NCI-H1048 (cell line): ENCODE data around the gene ARL11.

Experiments
- DNase-seq: peaks from one replicate; lab custom pipeline; 2025; lab: John Stamatoyannopoulos, UW

Gene ARL11

DNA sequence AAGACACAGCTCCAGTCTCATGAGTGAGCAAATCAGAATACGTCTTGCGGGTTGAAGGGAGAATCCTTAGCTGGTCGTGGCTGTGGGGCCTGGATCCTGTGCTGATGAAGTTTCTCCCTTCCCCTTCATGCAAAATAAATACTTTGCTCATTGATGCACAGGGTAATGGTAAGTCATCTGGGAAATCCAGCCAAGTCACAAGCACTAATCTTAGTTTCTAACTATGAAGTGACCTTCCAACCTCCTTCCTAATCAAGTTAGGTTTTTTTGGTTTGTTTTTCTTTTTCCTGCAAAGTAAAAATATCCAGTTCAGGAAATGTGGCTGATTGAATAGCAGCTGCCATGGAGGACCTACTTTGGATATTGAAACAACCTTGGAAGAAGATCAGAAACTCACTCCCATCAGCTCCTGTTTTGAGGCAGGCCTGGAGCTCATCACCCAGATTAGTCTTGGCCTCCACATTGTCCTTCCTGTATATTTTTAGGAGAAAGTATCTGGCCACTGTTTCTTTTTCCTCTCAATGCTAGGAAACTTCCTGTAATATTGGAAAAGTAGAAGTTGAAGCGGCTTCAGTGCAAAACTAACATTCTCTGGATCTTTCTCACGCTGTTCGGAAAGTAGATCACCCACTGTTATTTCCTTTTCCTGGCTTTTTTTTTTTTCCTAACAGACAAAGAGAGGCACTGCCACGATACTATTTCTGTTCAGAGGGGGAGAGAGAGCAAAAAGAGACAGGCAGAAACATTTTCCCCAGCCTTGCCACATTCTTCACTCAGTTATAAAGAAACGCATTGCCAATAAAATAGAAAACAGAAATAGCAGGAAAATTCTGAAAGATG, 12.3 kb upstream of the ARL11 start:
- DNase-seq: no peak

GRCh38 chr13:49616676-49617065, 11.6 kb upstream of the ARL11 start:
- no peak for DNase-seq

DNA sequence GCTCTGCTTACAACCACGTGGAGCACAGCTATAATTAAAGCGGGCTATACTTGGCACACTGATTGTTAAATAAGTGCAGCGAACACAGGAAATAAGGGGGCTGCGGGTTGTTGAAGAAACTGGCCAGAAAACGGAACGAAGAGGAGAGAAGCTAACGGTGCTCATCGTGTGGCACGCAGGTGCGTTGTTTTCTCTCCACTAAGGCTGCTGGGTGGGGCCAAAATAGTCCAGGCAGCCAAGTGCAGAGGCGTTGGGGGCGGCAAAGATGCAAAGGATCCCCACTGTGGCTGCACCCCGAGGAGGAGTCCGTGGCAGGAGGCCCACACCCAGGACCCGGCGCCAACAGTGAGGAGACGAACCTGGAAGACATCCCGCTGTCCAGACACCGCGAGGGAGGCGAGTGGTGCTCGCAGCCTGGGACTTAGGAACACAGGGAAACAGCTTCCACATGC, 8.1 kb upstream of the ARL11 start:
- DNase-seq: no peak

- no peak for DNase-seq
These were observed 5.9 kb upstream of the ARL11 start for GRCh38 chr13:49622174-49622946.

GRCh38 chr13:49624229-49624628, 4.1 kb upstream of the ARL11 start:
- no peak for DNase-seq

DNA sequence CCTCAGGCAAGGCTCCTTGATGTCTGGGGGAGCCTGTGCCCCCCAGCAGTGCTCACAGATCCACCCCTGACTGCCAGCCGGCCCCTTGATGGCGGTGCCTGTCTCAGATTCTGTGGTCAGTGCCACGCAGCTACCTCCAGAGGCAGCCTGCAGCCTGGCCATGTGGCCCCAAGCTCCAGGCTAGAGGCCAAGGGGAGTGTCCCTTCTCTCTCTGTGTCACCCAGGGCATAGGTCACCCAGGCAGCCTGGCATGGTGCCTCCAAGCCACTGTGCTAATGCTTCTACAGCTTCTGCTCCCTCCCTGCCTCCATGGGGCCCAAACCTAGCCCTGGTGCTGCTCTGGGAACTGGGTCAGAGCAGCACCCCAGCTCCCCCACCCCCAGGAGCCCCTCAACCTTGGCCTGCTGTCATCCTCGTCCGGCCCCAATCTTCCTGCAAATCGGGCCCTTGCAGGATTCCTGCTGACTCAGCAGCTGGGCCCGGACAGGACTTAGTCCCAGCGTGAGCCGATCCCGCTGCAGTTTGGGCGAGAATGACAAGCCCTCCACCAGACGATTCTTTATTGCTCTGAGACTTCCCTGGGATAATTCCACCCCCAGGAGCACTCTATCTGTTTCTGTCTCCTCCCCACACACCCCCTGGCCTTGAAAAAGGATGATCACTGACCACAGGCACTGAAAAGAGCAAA, 2.8 kb upstream of the ARL11 start:
- no peak for DNase-seq

DNA sequence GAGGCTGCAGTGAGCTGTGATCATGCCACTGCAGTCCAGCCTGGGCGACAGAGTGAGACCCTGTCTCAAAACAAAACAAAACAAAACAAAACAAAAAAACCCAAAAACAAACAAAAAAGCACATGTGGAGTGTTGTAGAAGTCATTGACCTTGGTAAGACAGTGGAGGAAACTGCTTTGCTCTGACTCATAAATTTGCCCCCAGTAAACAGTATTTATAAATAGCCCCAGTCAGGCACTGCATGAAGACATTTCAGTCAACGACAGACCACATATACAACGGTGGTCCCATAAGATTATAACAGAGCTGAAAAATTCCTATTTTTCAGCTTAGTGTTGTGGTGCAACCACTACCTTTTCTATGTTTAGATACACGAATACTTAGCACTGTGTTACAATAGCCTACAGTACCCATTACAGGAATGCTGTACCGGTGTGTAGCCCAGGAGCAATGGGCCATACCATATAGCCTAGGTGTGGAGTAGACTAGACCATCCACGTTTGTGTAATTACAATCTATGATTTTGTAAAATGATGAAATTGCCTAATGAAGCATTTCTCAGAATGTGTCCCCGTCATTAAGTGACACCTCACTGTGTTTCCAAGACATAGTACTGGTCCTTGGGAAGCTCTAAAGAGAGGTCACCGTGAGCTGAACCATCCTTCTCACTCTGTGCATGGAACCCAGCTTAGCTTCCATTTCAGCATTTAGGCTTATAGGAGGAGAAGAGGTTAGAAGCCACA, 1.1 kb downstream of the ARL11 start:
- no peak for DNase-seq

- DNase-seq: no peak
These were observed 1.6 kb downstream of the ARL11 start for GRCh38 chr13:49629947-49630346.

DNA sequence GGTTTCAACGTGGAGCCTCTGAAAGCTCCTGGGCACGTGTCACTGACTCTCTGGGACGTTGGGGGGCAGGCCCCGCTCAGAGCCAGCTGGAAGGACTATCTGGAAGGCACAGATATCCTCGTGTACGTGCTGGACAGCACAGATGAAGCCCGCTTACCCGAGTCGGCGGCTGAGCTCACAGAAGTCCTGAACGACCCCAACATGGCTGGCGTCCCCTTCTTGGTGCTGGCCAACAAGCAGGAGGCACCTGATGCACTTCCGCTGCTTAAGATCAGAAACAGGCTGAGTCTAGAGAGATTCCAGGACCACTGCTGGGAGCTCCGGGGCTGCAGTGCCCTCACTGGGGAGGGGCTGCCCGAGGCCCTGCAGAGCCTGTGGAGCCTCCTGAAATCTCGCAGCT, 2.3 kb downstream of the ARL11 start:
- DNase-seq: no peak

DNA sequence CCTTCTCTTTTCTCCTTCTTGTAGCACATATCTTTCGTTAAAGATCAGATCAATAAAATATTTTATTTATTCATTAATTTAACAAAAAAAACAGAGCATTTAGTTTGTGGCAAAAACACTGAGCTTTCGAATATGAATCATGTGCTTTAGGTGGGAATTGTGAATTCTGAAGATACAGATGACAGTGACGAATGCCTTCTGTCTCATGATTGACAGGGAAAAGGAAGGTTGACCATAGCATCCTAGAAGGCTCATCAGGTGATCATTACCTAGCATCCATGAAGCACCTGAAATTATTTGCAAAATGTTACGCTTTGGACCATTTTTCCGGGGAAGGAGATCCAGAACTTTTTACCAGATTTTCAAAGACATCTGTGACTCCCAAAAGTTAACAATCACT, 3.8 kb downstream of the ARL11 start:
- DNase-seq: no peak

DNA sequence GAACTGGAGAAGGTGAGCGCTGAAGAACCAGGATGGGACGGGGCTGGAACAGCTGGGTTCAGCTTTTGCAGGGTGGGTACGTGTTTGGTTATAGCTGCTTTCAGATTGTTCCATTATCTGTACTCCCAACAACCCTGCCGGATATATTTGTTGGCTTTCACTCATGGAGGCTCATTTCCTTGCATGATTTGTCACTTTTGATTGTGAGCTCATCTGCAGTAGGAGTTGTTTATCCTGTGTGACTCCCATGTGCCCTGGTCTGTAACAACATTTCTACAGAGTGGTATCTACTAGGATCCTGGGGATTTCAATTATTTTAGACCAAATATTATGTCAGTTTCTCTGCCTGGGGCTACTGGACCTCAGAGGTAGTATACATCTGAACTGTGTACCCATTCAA, 5.4 kb downstream of the ARL11 start:
- no peak for DNase-seq

GRCh38 chr13:49635599-49636433, 7.5 kb downstream of the ARL11 start:
- no peak for DNase-seq

DNA sequence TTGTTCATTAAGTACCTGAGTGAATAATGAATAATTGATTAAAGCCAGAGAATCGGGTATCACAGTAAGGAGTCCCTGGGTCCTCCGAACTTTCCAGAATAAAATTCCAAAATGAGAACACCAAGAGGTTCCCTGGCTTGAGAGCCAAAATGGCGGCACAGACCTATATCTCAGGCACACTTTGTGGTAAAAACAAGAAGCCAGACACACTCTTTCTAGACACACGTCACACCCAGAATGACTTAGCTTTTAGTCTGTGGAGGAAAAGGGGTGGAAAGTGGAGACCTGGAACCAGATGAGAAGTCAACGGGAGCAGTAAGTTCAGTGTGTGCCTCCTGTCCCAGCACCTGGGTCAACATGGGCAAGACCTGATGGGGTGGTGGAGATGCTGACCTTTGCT, 8.4 kb downstream of the ARL11 start:
- no peak for DNase-seq

DNA sequence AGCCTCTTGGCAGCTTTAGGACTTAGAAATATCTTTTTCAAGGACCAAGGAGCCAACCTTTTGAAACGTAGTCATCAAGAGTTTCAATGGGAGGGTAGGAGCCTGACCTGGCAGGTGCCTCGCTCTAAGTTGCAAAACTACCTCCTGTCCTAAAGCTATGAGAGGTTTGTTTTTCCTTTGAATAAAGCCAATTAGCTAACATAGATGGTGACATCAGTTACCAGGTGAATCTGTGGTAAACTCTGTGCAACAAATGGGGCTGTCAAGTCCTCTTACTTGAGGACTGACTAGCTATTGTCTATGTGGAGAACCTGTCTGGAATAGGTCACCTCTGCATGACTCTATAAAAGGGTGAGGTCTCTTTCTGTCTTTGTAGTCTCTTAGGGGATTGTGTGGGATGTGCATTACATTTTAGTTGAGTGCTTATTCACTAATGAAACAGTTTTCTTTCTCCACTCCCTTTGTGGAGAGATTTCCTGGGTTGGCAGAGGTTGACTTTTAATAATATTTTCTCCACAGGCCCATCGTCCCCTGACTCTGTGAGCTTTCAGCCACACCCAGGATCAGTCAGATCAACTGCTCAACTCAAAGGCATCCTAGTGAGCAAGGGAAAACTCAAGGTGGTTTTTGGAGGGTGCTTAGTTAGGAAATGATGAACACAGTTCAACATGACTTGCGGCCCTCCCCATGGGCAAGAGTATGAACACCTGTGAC, 9.9 kb downstream of the ARL11 start:
- no peak for DNase-seq

DNA sequence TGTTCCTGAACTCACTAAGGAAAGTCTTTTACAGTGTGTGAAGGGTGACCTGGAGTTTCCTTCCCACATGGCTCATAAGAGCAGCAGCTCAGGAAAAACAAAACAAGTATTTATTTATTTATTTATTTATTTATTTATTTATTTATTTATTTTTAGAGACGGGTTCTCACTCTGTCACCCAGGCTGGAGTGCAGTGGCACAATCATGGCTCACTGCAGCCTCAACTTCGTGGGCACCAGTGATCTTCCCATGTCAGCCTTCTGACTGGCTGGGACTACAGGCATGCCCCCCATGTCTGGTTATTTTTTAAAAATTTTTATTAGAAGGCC, 10.4 kb downstream of the ARL11 start:
- no peak for DNase-seq

GRCh38 chr13:49641801-49642291, 13.5 kb downstream of the ARL11 start:
- DNase-seq: no peak

GRCh38 chr13:49643035-49643646, 14.8 kb downstream of the ARL11 start:
- no peak for DNase-seq

DNA sequence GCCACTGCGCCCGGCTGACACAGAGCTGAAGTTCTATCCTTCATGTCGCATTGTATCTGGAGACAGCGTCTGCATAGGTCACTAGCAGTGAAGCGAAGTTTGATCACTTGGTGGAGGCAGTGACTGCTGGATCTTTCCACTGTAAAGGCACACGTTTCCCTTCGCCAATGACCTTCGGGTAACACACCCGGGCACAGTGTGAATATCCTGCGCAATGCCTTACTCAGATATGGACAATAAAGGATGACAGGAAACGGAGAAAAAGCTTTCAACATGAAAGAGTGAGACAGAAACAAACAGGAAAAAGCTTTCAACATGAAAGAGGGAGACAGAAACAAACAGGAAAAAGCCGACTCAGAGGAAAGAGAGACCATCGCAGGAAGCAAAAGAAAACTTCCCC, 17.1 kb downstream of the ARL11 start:
- DNase-seq: no peak

GRCh38 chr13:49646688-49647087, 18.4 kb downstream of the ARL11 start:
- no peak for DNase-seq
